DND-41 (cell line): ENCODE data around the gene NXN.

ENCODE experiments used
- EZH2 ChIP-seq: IDR thresholded peaks from 3 replicates; pipeline ENCODE4 v1.6.1; 2012; ENCODE audit warnings: borderline replicate concordance, low read depth, mild to moderate bottlenecking, moderate library complexity, low read length, inconsistent platforms; ENCODE audit not compliant: severe bottlenecking
- TF ChIP-seq, protein P1 (sequence below): IDR thresholded peaks from 2 replicates; pipeline ENCODE4 v1.5.1; 2012; ENCODE audit warnings: borderline replicate concordance, low read length, moderate library complexity, mild to moderate bottlenecking; ENCODE audit not compliant: poor library complexity, severe bottlenecking; ENCODE audit errors: extremely low read depth

DNA sequence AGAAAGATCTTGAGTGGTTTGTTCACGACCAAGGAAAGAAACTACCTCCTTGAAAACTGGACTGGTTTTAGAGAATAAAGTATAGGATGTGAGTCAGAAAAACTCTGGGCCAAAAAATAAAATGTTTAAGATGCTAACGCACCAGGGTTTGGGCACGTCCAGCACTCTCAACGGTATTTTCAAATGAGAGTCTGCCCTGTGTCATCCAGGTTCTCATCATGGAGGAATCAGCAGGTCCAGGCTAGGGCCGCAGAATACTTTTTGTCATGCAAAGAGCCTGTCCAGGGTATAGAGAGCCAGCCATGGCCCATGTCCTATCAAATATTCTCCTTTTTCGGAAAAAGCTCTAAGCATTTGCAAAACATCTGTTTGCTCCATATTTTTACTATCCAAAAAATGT lies 2.4 kb downstream of the NXN start:
- no peak for TF ChIP-seq EZH2
- TF ChIP-seq, protein P1, sequence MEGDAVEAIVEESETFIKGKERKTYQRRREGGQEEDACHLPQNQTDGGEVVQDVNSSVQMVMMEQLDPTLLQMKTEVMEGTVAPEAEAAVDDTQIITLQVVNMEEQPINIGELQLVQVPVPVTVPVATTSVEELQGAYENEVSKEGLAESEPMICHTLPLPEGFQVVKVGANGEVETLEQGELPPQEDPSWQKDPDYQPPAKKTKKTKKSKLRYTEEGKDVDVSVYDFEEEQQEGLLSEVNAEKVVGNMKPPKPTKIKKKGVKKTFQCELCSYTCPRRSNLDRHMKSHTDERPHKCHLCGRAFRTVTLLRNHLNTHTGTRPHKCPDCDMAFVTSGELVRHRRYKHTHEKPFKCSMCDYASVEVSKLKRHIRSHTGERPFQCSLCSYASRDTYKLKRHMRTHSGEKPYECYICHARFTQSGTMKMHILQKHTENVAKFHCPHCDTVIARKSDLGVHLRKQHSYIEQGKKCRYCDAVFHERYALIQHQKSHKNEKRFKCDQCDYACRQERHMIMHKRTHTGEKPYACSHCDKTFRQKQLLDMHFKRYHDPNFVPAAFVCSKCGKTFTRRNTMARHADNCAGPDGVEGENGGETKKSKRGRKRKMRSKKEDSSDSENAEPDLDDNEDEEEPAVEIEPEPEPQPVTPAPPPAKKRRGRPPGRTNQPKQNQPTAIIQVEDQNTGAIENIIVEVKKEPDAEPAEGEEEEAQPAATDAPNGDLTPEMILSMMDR = no peak
